ENCODE results near the gene IRF3.

The IRF3 gene

DNA sequence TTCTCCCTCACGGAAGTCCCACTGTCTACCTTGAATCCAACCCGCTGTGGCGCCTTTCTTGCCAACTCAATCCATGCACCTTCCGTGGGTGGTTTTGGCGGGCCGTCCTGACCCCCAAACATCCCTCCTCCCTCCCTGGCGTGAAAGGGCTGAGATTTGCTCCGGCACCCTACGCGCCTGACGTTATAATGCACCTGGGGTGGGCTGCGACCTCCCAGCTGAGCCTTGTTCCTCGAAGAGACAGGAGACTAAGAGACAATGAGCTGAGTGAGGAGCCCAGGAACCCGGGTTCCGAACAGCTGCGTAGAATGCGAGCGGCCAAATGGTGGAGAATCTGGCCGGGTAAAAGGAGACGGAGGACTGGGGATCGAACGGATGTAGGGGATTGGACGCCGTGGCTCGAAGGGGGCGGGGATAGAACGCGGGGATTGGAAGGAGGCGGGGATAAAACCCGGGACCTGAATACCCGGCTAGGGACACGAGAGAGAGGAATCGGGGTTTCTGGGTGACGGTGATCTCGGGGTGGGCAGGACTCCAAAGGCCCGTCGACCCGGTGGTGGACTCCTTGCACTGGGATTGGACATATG, 25.1 kb upstream of the IRF3 start, which contains the start of gene CPT1C:
Gene CPT1C, plus strand, starts transcription at position 461 of the 587 bp plus-strand sequence. CDS start 1,137 bp downstream, outside the sequence.
- no peak for TF ChIP-seq ZNF274 (IDR thresholded peaks at IDR 0.05; ENCODE audit: low read depth, low read length)
- no peak within 1 kb of the TSS for H3K4me3 ChIP-seq (ENCODE audit: low read length)

DNA sequence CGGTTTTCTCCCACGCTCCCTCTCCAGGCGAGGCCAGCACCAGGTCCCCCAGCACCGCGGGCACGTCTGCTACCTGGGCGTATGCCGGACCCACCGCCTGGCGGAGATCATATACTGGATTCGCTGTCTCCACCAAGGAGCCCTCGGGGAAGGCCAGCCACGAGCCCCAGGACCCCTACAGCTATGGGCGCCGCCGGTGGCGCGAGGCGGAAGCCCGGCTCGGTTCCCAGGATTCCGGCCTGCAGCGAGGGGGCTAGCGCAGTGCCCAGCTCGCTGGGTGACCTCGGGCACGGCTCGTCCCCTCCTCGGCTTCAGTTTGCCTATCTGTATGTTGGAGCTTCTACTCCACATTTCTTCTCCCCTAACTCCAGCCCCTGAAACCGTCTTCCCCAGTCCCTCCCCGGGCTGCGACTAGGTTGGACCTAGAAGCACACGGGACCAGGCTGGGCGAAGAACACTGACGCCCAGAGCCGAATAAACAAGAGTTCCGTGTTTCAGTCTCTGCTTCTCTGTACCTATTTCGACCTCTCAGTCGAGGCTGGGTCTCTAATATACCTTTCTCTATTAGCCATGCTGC, 24.5 kb upstream of the IRF3 start:
- H3K4me3 ChIP-seq (ENCODE audit: low read length) = no peak overlapping the region

DNA sequence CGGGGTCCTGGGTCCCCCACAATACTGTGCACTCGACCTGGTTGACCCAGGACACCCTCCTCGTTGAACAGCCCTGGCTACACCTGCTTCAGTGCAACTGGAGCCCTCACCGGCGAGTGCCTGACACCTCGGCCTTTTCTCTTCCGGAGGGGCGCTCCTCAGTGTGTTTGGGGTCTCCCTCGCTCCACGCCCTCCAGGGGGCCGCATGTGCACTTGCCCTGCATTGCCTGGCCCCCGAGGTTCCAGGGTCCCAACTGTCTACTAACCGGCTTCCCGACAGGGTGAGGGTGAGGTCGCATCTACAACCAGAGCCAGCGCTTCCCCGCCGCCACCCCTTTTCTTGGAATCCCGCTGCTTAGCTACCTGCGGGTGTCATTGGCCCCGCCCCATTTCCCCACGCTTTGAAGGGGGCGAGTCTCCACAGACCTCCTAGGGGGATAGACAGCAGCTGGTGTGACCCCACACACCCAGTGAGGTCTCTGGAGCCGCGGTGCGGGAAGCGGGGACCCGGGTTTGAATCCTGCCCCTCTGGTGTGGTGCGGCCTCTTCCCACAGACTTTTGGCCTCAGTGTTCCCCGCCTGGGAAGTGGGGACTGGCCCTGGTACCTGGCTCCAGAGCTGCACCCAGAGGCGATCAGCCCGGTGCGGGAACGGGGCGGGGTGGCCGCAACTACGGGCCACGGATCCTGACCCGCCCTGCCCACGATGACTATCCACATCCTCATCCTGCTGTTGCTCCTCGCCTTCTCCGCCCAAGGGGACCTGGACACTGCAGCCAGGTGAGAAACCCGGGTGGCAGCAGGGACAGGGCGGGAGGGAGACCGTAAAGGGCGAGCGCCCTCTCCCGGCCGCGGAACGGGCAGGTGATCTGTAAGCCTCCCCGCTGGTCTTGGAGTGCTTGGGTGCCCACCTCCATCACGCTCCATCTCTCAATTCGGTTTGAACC, 23.7 kb upstream of the IRF3 start, which contains the start of gene ADM5:
Gene ADM5, plus strand, starts transcription at position 462 of the 946 bp plus-strand sequence. Its CDS starts 244 bp downstream, at position 706.
- no peak within 1 kb of the TSS for H3K4me3 ChIP-seq (ENCODE audit: low read length)
- no peak for TF ChIP-seq ZNF274 (IDR thresholded peaks at IDR 0.05; ENCODE audit: low read depth, low read length)

More for the DNA sequence above, 24.5 kb upstream of the IRF3 start:
- TF ChIP-seq ZNF274 (IDR thresholded peaks at IDR 0.05; ENCODE audit: low read depth, low read length) = no peak

DNA sequence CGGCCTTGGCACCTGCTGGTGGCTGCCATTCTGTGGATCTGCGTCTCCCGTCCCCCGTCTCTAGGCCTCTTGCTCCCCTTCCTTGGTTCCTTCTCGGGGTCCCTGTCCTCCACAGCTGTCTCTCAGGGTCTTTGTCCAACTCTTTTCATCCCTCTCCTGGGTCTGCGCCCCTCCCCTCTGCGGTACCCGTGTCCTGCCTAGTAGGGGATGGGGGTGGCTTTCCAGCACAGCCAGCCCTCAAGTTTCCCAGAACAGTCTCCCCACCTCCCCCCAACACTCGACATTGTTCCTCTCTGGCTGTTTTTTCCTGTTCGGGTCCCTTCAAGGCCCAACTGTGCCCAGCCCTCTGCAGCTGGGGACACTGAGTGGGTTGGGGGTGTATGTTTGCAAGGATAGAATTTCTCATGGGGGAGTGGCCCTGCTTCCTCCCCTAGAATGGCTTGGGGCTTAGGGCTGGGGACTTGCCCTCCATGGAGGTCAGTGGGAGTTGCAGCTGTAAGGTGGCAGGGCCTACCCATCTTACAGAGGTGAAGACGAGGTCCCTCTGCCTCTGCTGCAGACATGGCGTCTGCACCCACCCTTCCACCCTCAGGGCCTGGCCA, 23.0 kb upstream of the IRF3 start:
- no peak for TF ChIP-seq ZNF274 (IDR thresholded peaks at IDR 0.05; ENCODE audit: low read depth, low read length)
- H3K4me3 ChIP-seq (ENCODE audit: low read length) = no peak overlapping the region

DNA sequence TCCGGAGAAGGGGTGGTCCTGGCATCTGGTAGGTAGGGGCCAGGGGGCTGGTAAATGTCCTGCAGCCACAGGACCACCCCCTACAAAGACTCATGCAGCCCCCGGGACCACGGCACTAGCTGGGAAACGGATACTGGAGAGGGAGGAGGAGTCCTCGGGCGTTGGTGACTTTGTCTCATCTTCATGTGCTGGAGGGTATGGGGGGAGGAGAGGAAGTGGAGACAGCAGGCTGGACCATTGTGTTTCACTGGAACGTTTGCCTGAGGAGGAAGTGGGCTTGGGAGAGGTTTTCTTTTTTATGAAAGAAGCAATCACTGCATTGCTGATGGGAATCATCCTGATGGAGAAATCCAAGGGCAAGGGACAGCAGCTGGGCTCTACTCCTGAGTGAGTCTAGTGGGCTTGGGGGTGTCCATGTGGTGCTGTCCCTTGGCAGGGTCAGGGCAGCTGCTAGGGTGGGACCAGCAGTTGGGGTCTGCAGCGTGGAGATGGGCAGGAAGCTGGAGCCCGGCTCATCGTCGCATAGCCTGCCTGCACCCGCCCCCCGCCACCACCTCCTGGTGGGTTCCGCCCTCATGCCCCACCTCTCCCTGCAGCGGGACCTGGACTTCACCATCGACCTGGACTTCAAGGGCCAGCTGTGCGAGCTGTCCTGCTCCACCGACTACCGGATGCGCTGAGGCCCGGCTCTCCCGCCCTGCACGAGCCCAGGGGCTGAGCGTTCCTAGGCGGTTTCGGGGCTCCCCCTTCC, 22.1 kb upstream of the IRF3 start:
- TF ChIP-seq ZNF274 (IDR thresholded peaks at IDR 0.05; ENCODE audit: low read depth, low read length) = no peak
- H3K4me3 ChIP-seq (ENCODE audit: low read length) = no peak overlapping the region

DNA sequence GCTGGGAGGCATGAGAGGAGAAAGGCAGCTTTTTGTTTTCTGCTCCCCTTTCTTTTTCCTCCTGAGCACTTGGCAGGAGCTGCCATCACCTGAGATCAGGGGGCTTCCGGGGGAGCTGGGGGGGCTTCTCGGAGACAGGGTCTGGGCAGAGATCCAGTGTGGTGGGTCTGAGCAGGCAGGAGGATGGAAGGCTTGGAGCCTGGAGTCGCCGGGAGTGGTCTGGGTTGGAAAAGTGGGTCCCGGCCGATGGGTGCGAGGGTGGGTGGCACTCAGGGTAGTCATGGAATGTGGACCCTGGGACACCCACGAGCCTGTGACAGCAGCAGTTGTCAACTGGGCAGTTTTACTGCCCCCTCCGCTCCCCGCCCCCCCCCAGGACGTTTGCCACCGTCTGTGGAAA, 21.5 kb upstream of the IRF3 start:
- no peak overlapping the region for H3K4me3 ChIP-seq (ENCODE audit: low read length)
- TF ChIP-seq ZNF274 (IDR thresholded peaks at IDR 0.05; ENCODE audit: low read depth, low read length) = no peak

DNA sequence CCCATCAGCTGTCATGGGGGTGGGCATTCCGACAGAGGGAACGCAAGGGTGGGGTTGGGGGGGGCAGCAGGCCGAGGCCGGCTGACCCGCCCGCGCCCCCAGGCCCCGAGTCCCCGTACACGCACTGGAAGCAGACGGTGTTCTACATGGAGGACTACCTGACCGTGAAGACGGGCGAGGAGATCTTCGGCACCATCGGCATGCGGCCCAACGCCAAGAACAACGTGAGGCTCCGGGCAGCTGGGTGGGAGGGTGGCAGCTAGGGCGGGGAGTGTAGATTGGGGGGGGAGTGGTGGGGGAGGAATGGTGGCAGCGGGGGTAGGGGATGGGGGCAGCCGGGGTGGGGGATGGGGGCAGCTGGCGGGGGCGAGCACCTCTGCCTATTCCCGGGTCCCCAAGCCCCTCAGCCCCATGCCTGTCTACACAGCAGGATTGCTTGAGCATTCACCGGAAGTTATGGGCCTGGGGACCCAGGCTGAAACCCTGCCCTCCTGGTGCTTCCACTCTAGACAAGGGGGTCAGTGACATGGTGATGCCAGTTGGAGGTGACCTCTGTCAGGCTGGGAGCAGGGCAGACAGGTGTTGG, 20.9 kb upstream of the IRF3 start:
- H3K4me3 ChIP-seq (ENCODE audit: low read length) = no peak overlapping the region
- TF ChIP-seq ZNF274 (IDR thresholded peaks at IDR 0.05; ENCODE audit: low read depth, low read length) = no peak

DNA sequence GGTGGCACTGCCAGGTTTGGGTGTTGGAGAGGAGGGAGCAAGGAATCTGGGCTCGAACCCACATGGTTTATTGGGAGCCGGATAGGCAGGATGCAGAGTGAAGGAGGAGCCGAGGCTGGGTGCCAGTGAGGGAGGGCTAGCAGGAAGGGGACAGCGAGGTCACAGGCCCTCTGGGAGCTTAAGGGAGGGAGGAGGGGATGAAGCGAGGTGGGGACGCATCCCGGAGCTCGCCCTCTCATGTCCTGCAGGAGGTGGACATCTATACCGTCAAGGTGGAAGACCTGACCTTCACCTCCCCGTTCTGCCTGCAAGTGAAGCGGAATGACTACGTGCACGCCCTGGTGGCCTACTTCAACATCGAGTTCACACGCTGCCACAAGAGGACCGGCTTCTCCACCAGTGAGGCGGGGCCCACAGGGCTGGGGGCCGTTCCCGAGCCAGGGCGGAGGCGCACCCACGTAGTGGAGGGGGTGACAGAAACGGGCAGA, 20.2 kb upstream of the IRF3 start:
- H3K4me3 ChIP-seq (ENCODE audit: low read length) = no peak overlapping the region
- TF ChIP-seq ZNF274 (IDR thresholded peaks at IDR 0.05; ENCODE audit: low read depth, low read length) = no peak

DNA sequence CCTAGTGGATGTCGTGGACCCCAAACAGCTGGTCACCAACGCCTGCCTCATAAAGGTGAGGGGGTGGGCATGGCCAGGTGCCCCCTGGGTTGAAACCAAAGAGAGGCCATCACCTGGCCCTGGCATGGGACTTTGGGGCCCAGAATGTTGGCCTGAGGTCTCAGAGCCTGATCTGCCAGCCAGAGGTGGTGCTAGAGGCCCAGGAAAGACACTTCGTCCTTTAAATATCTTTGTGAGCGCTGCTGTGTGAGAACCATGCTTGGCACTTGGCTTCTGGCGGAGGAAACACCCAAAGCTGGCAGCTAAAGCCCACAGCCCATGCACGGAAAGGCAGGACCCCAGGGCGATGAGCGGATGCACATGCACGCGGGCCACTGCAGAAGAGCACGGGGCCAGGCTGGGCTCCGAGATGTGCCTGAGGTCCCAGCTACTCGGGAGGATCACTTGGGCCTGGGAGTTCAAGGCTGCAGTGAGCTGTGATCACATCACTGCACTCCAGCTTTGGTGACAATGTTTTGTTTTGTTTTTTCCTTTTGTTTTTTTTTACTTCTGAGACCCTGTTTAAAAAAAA, 19.4 kb upstream of the IRF3 start:
- TF ChIP-seq ZNF274 (IDR thresholded peaks at IDR 0.05; ENCODE audit: low read depth, low read length) = no peak

DNA sequence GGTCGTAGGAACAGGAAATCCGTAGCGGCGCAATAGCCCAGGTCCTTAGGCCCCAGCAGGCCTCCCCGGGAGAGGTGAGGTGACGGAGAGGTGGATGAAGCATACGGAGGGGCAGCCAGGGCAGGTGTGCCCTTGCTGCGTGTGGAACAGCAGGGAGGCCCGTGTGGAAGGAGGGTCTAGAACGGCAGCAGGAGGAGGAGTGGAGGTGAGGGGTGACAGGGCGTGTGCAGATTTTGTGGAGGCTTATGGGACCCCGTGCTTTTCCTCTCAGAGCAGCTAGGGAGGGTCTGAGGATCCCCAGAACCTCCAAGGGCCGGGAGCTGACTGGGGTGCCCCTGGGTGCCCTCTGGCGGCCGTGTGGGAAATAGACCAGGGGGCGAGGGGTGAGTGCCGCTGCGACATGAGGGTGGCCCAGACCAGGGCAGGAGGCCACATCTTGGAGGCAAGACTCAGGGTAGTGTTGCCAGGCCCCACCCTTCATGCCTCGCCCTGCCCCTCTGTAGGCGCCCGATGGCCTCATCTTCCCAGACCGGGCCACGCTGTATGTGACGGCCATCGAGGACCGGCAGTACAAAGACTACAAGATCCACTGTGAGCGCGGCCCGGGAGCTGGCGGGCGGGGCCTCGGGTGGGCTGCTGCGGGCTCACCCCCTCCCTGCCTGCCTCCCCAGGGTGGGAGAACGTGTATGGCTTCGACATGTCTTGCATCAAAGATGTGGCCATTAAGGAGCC, 18.8 kb upstream of the IRF3 start:
- no peak overlapping the region for H3K4me3 ChIP-seq (ENCODE audit: low read length)
- TF ChIP-seq ZNF274 (IDR thresholded peaks at IDR 0.05; ENCODE audit: low read depth, low read length) = no peak

More for the DNA sequence above, 19.4 kb upstream of the IRF3 start:
- no peak overlapping the region for H3K4me3 ChIP-seq (ENCODE audit: low read length)

DNA sequence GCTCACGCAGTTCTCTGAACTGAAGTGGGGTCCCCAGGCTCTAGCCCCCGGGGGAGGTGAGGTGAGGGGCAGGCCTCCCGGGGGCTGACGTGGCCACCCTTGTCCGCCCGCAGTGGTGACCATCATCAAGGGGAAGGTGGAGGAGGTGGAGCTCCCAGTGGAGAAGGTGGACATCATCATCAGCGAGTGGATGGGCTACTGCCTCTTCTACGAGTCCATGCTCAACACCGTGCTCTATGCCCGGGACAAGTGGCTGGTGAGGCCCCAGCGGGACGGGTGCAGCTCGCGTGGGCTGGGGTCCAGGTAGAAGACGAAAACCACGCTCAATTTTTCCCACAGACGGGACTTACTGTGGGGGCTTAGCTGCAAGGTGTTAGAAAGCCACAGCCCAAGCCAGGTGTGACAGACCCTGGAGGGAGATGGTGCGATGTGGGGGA, 18.2 kb upstream of the IRF3 start:
- TF ChIP-seq ZNF274 (IDR thresholded peaks at IDR 0.05; ENCODE audit: low read depth, low read length) = no peak
- no peak overlapping the region for H3K4me3 ChIP-seq (ENCODE audit: low read length)

DNA sequence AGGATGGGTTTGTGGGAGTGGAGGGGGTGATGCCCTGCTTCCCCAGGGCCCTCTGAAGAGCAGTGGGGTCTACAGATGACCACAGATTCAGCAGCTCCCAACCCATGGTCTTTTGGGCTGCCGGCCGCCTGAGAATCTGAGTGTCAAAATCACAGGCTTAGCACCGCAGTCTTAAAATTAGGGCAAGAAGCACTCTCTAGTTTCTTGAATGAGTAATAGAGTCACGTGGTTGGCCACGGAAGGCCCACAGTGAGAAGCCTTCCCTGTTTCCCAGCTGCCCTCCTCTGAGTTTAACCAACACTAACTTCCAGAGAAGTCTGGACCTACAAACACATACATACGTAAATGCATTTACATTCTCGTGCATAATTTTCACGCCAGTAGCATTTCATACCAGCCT, 16.6 kb upstream of the IRF3 start:
- no peak for TF ChIP-seq ZNF274 (IDR thresholded peaks at IDR 0.05; ENCODE audit: low read depth, low read length)
- H3K4me3 ChIP-seq (ENCODE audit: low read length) = no peak overlapping the region
